ENCODE data around the gene APOBEC2. TPM values are rescaled to one million over a fixed set of nuclear protein-coding genes. Genes with fewer than 3 reads are reported as not detected.

Gene APOBEC2
- total RNA-seq, 2 experiments from 2014 or later, result not detected

- Histone ChIP-seq H3K4me1 (ENCODE audit: insufficient read depth, low read length, poor library complexity, severe bottlenecking) (peaks cover 22% of the 10 kb centered on the region), H3K4me2 (ENCODE audit: low read length) (peak overlapping the region; percentile 73), H3K36me3 (ENCODE audit: insufficient read depth, low read length) (no peaks in the 10 kb centered on the region), H3K27ac (ENCODE audit: low read depth, low read length, poor library complexity, severe bottlenecking) (no peak overlapping the region), H4K20me1 (ENCODE audit: insufficient read depth, low read length) (no peaks in the 10 kb centered on the region), H3K79me2 (ENCODE audit: insufficient read depth, low read depth, low read length) (no peaks in the 10 kb centered on the region), H3K4me3 (ENCODE audit: low read depth, low read length, poor library complexity, severe bottlenecking) (peak overlapping the region; percentile 59), H3K9me2 (ENCODE audit: insufficient read depth, low read length) (no peaks in the 10 kb centered on the region), H3K9me3 (ENCODE audit: low read length) (no peaks in the 10 kb centered on the region), H2AFZ (ENCODE audit: low read length) (peak overlapping the region; percentile 94)
- peak; percentile 73 for DNase-seq (ENCODE audit: low spot score)
- ChIA-PET POLR2A (no interaction called here), CTCF (ENCODE audit: unreplicated experiment) (interaction anchor here (1.0 to 1.9 kb wide), 3 partner anchors 20 to 41 kb away, joined by 4 to 6 read pairs (median 5); no protein-coding TSS in a partner anchor)
- intact Hi-C loops (cut with micrococcal nuclease; ENCODE audit: unreplicated experiment), result loop anchor here (1.0 kb wide), 1 partner anchor 22 kb away; no protein-coding TSS in a partner anchor
- no TSS peak for BruUV-seq (replicated peaks)
- TF ChIP-seq, protein P1, sequence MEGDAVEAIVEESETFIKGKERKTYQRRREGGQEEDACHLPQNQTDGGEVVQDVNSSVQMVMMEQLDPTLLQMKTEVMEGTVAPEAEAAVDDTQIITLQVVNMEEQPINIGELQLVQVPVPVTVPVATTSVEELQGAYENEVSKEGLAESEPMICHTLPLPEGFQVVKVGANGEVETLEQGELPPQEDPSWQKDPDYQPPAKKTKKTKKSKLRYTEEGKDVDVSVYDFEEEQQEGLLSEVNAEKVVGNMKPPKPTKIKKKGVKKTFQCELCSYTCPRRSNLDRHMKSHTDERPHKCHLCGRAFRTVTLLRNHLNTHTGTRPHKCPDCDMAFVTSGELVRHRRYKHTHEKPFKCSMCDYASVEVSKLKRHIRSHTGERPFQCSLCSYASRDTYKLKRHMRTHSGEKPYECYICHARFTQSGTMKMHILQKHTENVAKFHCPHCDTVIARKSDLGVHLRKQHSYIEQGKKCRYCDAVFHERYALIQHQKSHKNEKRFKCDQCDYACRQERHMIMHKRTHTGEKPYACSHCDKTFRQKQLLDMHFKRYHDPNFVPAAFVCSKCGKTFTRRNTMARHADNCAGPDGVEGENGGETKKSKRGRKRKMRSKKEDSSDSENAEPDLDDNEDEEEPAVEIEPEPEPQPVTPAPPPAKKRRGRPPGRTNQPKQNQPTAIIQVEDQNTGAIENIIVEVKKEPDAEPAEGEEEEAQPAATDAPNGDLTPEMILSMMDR (conservative IDR thresholded peaks at IDR 0.05; ENCODE audit: low read length), result peak; percentile 99
- TF ChIP-seq EZH2phosphoT487 (IDR thresholded peaks at IDR 0.05; ENCODE audit: borderline replicate concordance, low read depth, low read length), result no peak
Observed at GRCh38 chr6:41027799-41028560, 25.0 kb upstream of the APOBEC2 start.

DNA sequence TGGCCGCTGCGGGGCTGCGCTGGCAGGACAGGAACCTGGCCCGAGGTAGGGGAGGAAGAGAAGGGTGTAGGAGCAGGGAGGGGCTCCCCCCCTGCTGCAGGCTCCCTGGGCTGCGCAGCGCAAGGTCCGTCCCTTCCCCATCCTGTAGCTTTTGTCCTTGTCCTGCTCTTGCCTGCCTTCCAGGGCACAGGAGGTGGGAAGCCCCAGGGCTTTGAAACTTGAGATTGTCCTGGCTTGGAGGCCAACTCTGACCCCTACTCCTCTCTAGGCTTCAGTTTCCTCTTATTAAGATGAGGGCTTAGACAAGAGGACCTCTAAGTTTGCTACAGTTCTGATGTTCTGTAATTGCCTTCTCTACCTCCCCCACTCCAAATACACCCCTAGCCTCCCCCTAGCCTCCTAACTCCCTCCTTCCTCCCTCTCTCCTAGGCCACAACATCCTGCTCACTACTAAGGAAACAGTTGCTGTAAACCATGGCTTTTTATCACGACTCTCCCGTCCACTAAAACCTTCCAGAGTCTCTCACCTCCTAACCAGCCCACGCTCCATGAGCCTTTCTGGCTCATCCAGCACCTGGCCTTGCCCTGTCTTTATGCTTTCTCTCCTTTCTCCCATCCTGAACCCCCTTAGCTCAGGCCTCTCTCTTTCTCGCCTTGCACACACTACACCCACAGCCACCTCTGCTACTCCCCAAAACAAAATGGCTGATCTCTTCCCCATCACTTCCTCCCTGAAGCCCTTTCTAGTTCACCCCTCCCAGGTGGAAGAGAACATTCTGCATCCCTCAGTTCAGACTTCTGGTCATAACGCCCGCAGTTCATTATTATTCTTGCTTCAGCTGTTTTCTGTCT lies 24.2 kb upstream of the APOBEC2 start:
- Histone ChIP-seq H3K4me3 (ENCODE audit: low read depth, low read length, poor library complexity, severe bottlenecking) (peak overlapping the region; percentile 59), H3K9me2 (ENCODE audit: insufficient read depth, low read length) (no peaks in the 10 kb centered on the region), H2AFZ (ENCODE audit: low read length) (peak overlapping the region; percentile 94), H3K9me3 (ENCODE audit: low read length) (no peaks in the 10 kb centered on the region), H3K27ac (ENCODE audit: low read depth, low read length, poor library complexity, severe bottlenecking) (no peak overlapping the region), H3K79me2 (ENCODE audit: insufficient read depth, low read depth, low read length) (no peaks in the 10 kb centered on the region), H3K4me1 (ENCODE audit: insufficient read depth, low read length, poor library complexity, severe bottlenecking) (peaks cover 22% of the 10 kb centered on the region), H4K20me1 (ENCODE audit: insufficient read depth, low read length) (no peaks in the 10 kb centered on the region), H3K4me2 (ENCODE audit: low read length) (peak overlapping the region; percentile 73), H3K36me3 (ENCODE audit: insufficient read depth, low read length) (no peaks in the 10 kb centered on the region)
- POLR2A ChIA-PET, result no interaction called here
- no peak for DNase-seq (ENCODE audit: low spot score)
- BruUV-seq (replicated peaks), result no TSS peak
- CTCF ChIA-PET (ENCODE audit: unreplicated experiment), result interaction anchor here (1.0 to 1.9 kb wide), 3 partner anchors 21 to 40 kb away, joined by 4 to 6 read pairs (median 5); no protein-coding TSS in a partner anchor
- intact Hi-C loops (cut with micrococcal nuclease; ENCODE audit: unreplicated experiment), result loop anchor here (1.0 kb wide), 1 partner anchor 22 kb away; no protein-coding TSS in a partner anchor
- TF ChIP-seq, protein P1 (conservative IDR thresholded peaks at IDR 0.05; ENCODE audit: low read length), result no peak
- no peak for TF ChIP-seq EZH2phosphoT487 (IDR thresholded peaks at IDR 0.05; ENCODE audit: borderline replicate concordance, low read depth, low read length)
